PC-3 (cell line): ENCODE results near the gene TREH.

ENCODE experiments used
- CTCF ChIP-seq: fragments of 300-600 bp; sonication (generic); conservative IDR thresholded peaks from 2 replicates; pipeline ENCODE4 v1.5.1; 2017; ENCODE audit warnings: antibody characterized with exemption, low read depth, mild to moderate bottlenecking, low read length
- EZH2 ChIP-seq: fragments of 300-600 bp; sonication (generic); IDR thresholded peaks from one replicate; pipeline ENCODE4 v1.6.1; 2017; ENCODE audit warnings: antibody characterized with exemption, mild to moderate bottlenecking, low read length; ENCODE audit not compliant: unreplicated experiment
- EZH2phosphoT487 ChIP-seq: fragments of 300-600 bp; sonication (generic); IDR thresholded peaks from 2 replicates; pipeline ENCODE4 v1.6.1; 2018; ENCODE audit warnings: mild to moderate bottlenecking, antibody characterized with exemption, low read length, borderline replicate concordance

- no peak for TF ChIP-seq CTCF
- no peak for TF ChIP-seq EZH2
- no peak for TF ChIP-seq EZH2phosphoT487
Measured at GRCh38 chr11:118618115-118618990, 61.1 kb downstream of the TREH start.
